SU-DHL-6 (cell line): Measurements from ENCODE around the gene CCDC85C.

ENCODE experiments used
- H2AFZ ChIP-seq: fragments of 200-600 bp; sonication (generic); 2 replicates; pipeline ENCODE4 v1.6.1; 2014; ENCODE audit warnings: low read depth, mild to moderate bottlenecking, moderate library complexity, mixed read lengths, antibody characterized with exemption, low read length; ENCODE audit not compliant: severe bottlenecking
- H3F3A ChIP-seq: fragments of 200-600 bp; shearing (Covaris generic); 2 replicates; pipeline ENCODE4 v1.6.0; 2016; ENCODE audit warnings: antibody characterized with exemption, mild to moderate bottlenecking; ENCODE audit not compliant: insufficient read depth
- H3K27ac ChIP-seq: fragments of 200-600 bp; sonication (generic); 2 replicates; pipeline ENCODE4 v1.5.1; 2016; ENCODE audit warnings: low read depth, mild to moderate bottlenecking, low read length, moderate library complexity, mixed read lengths
- H3K27me3 ChIP-seq: fragments of 200-600 bp; sonication (generic), shearing (Covaris generic); 2 replicates; pipeline ENCODE4 v1.6.0; 2014; ENCODE audit warnings: mild to moderate bottlenecking, low read length
- H3K36me3 ChIP-seq: fragments of 200-600 bp; sonication (generic); 2 replicates; pipeline ENCODE4 v1.6.1; 2014; ENCODE audit warnings: mild to moderate bottlenecking, low read length, mixed read lengths
- H3K4me2 ChIP-seq: fragments of 300-600, 200-600 bp; shearing (Covaris generic), sonication (generic); 2 replicates; pipeline ENCODE4 v1.6.0; 2014; ENCODE audit warnings: low read length, low read depth, mild to moderate bottlenecking; ENCODE audit not compliant: poor library complexity, severe bottlenecking
- H3K4me3 ChIP-seq: fragments of 200-600 bp; sonication (generic); 2 replicates; pipeline ENCODE4 v1.5.1; 2014; ENCODE audit warnings: antibody characterized with exemption, low read length, mild to moderate bottlenecking, mixed read lengths; ENCODE audit not compliant: insufficient read depth, poor library complexity, severe bottlenecking
- H3K79me2 ChIP-seq: fragments of 200-600 bp; sonication (generic); 2 replicates; pipeline ENCODE4 v1.6.1; 2014; ENCODE audit warnings: mild to moderate bottlenecking, low read length, moderate library complexity; ENCODE audit not compliant: insufficient read depth
- H3K9ac ChIP-seq: fragments of 200-600 bp; sonication (generic); 2 replicates; pipeline ENCODE4 v1.7.0; 2014; ENCODE audit warnings: mild to moderate bottlenecking, low read length
- H3K9me2 ChIP-seq: fragments of 200-600 bp; sonication (generic); replicated peaks from 2 replicates; pipeline ENCODE4 v1.6.1; 2014; ENCODE audit warnings: low read length; ENCODE audit not compliant: insufficient read depth
- H3K9me3 ChIP-seq: fragments of 200-600 bp; sonication (generic); 2 replicates; pipeline ENCODE4 v1.6.1; 2014; ENCODE audit warnings: low read length, mixed read lengths; ENCODE audit not compliant: insufficient read depth
- H4K20me1 ChIP-seq: fragments of 200-600 bp; sonication (generic); 2 replicates; pipeline ENCODE4 v1.6.1; 2014; ENCODE audit warnings: low read depth, mild to moderate bottlenecking, antibody characterized with exemption, low read length, moderate library complexity, mixed read lengths
- CTCF ChIP-seq: fragments of 200-600 bp; sonication (generic); IDR thresholded peaks from one replicate; pipeline ENCODE4 v1.5.1; 2017; ENCODE audit warnings: antibody characterized with exemption, mild to moderate bottlenecking, low read length, moderate library complexity; ENCODE audit not compliant: insufficient read depth, poor library complexity, severe bottlenecking
- EZH2phosphoT487 ChIP-seq: fragments of 200-600 bp; sonication (generic), shearing (Covaris generic); conservative IDR thresholded peaks from 2 replicates; pipeline ENCODE4 v1.6.1; 2018; ENCODE audit warnings: mild to moderate bottlenecking, antibody characterized with exemption, low read length, moderate library complexity, mixed read lengths

The CCDC85C gene

DNA sequence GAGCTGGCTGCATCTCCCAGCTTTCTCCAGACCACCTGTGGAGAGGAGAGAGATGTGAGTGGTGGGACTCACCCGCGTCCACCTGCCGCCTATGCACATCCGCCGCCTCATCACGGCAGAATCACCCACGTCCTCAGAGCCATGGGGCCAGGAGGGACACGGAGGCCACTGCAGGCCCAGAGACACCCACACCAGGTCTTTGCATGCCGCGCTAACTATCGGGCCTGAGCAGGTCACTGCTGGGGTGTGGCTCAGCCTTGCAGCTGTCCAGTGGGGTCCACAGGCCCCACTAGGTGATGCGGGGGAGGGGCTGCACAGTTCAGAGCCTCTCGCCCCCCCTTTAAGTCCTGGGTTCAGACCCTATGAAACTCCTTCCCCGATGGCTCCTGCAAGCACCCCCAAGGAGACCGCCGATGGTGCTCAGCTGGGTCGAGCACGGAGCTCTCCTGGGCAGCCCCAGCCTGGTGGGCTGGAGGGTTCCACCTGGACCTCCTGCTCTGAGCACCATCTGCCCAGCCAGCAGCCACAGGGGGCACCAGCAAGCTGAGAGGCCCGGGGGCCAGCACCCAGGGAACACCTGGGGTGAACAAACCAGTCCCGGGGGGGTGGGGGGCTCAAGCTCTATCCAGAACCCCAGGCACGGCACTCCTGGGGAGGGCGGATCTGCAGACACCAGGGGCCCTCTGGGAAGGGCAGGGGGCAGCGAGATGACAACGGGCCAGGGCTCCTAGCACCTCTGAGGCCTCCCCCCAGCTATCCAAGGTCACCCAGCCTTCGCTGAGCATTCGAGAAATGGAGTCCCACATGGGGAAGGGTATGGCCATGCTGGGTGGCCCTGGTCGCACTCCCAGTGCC lies 88.5 kb downstream of the CCDC85C start:
- Histone ChIP-seq H3K27ac (no peak overlapping the region), H2AFZ (no peak overlapping the region), H3K36me3 (no peaks in the 10 kb centered on the region), H3K9ac (no peak overlapping the region), H3K79me2 (no peaks in the 10 kb centered on the region), H3K9me2 (no peaks in the 10 kb centered on the region), H3K4me2 (no peak overlapping the region), H3F3A (no peaks in the 10 kb centered on the region), H3K4me3 (no peak overlapping the region), H3K27me3 (no peaks in the 10 kb centered on the region), H4K20me1 (no peaks in the 10 kb centered on the region), H3K9me3 (no peaks in the 10 kb centered on the region)
- TF ChIP-seq CTCF (no peak), EZH2phosphoT487 (no peak)

GRCh38 chr14:99514552-99515300 lies 89.3 kb downstream of the CCDC85C start:
- no peaks in the 10 kb centered on the region for H3F3A ChIP-seq
- no peak overlapping the region for H2AFZ ChIP-seq
- no peaks in the 10 kb centered on the region for H3K9me3 ChIP-seq
- H3K27ac ChIP-seq = no peak overlapping the region
- H3K4me2 ChIP-seq = no peak overlapping the region
- H3K9me2 ChIP-seq = no peaks in the 10 kb centered on the region
- no peak overlapping the region for H3K9ac ChIP-seq
- H3K4me3 ChIP-seq = no peak overlapping the region
- no peaks in the 10 kb centered on the region for H3K27me3 ChIP-seq
- no peaks in the 10 kb centered on the region for H4K20me1 ChIP-seq
- TF ChIP-seq CTCF (no peak), EZH2phosphoT487 (no peak)
- H3K79me2 ChIP-seq = no peaks in the 10 kb centered on the region
- H3K36me3 ChIP-seq = no peaks in the 10 kb centered on the region

DNA sequence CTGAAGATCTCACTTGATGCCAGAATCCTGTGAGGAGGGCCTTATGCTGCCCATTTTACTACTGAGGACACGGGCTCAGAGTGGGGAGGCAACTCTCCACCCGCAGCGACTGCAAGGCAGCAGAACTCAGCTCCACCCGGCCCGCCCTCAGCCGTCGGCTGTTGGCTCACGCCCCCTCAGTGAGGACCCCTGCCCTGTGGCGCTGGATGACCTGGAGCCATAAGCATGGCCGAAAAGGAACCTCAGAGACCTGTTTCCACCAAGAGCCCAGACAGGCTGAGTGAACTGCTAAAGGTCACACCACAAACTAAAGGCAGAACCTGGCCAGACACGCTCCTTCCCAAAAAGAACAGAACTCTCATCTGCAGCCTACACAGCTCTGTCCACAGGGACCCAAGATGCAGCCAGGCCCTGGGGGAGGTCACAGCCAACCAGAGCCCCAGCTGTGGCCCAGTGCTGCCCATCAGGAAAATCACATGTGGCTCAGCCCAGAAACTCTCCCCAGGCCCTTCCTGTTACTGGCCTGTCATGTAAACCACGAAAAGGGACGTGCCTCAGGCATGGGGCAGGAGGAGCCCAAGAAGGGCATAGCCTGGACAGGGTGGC lies 90.0 kb downstream of the CCDC85C start:
- H3K27me3 ChIP-seq = no peaks in the 10 kb centered on the region
- H3K9me2 ChIP-seq = no peaks in the 10 kb centered on the region
- no peaks in the 10 kb centered on the region for H3K9me3 ChIP-seq
- H3K9ac ChIP-seq = no peak overlapping the region
- H3K36me3 ChIP-seq = no peaks in the 10 kb centered on the region
- TF ChIP-seq CTCF = no peak
- no peak for TF ChIP-seq EZH2phosphoT487
- H2AFZ ChIP-seq = no peak overlapping the region
- no peaks in the 10 kb centered on the region for H3F3A ChIP-seq
- H3K4me3 ChIP-seq = no peak overlapping the region
- no peak overlapping the region for H3K4me2 ChIP-seq
- no peak overlapping the region for H3K27ac ChIP-seq
- no peaks in the 10 kb centered on the region for H4K20me1 ChIP-seq
- no peaks in the 10 kb centered on the region for H3K79me2 ChIP-seq
